ENCODE results near the gene KCNMB3.
"Not testable (repeated sequence)": the region's sequence is repeated elsewhere in the genome, so short reads cannot be mapped to it uniquely, and the experiment has no call there.

KCNMB3 gene

DNA sequence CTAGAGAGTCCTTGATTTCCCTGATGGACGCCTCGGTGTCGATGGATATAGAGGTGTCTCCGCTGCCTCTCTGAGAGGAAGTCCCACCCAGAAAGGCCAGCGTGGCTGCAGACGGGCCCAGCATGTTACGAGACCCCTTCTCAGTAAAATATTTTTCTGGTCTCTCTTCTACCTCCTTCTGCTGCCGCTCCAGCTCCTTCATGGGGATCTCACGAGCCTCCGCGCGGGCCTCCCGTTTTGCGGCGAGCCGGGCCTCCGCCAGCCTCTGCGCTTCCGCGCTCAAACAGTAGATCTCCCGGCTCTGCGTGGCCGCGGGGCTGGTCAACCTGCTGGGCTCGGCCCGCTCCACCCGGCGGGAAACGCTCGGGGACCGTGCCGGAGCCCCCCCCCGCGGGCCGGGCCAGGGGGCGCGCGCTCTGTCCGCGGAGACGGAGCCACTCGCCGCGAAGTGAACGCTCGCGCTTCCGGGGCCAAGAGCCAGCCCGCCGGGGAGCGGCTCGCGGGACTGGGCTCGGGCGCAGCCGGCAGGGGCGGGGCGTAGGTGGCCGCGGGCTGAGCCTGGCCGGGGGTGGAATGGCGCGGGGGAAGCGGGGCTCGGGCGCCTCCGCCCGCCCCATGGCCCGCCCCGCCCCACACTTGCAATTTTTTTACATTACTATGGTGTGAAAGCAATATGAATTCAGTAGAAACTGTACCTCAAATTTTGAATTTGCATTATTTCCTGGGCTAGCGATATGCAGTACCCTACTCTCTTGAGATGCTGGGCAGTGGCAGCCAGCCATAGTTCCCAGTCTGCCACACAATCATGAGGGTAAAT, 10.2 kb upstream of the KCNMB3 start:
- Histone ChIP-seq H3K4me1 (ENCODE audit: control insufficient read depth, insufficient read depth, low read length) (no peaks in the 10 kb centered on the region), H3K36me3 (ENCODE audit: control insufficient read depth, insufficient read depth, low read length) (no peaks in the 10 kb centered on the region), H3K27me3 (ENCODE audit: control insufficient read depth, insufficient read depth, low read length) (no peaks in the 10 kb centered on the region), H3K9ac (ENCODE audit: low read length) (peak overlapping the region; percentile 76), H3K4me3 (ENCODE audit: low read length) (peak overlapping the region; percentile 41), H3K9me3 (ENCODE audit: control insufficient read depth, low read length) (no peaks in the 10 kb centered on the region)

DNA sequence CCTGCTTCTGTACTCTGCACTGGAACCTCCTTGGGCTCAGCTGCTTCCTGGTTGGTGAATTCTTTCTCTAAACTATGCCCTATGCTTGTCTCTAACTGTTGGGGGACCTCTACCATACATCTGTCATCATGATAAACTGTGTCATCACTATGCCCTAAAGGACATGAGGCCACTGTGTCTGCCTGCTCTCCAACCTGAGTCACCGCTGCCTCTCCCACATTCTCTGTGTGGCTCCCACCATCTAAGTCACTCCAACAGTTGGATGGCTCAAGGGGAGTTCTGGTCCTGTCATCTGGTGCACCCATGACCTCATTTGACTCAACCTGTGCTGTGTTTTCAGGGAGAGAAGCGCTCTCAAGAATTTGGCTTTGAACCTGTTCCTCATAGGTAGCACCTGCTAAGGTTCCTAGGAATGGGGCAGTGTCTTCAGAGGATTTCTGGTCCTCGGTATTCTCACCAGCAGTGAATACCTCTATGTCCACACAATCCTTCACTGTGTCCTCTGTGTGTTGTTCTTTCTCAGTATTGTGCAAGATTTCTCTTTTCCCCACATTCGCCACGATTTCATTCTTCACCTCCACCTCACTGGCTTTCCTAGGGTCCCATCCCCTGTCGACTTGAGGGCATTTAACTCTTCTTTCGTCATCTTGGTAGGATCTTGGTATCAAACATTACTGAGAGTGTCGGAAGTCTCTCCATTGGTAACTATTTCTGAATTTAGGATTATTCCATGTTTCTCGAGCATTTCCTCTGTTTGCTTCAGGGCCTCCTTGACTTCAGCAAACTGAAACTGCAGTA, 9.2 kb upstream of the KCNMB3 start:
- not testable (repeated sequence) for H3K27me3 ChIP-seq (ENCODE audit: control insufficient read depth, insufficient read depth, low read length); H3K9ac ChIP-seq (ENCODE audit: low read length); H3K4me3 ChIP-seq (ENCODE audit: low read length); H3K4me1 ChIP-seq (ENCODE audit: control insufficient read depth, insufficient read depth, low read length); H3K9me3 ChIP-seq (ENCODE audit: control insufficient read depth, low read length); H3K36me3 ChIP-seq (ENCODE audit: control insufficient read depth, insufficient read depth, low read length)

GRCh38 chr3:179258820-179259219, 7.9 kb upstream of the KCNMB3 start:
- Histone ChIP-seq H3K4me1 (ENCODE audit: control insufficient read depth, insufficient read depth, low read length) (no peaks in the 10 kb centered on the region), H3K9ac (ENCODE audit: low read length) (no peak overlapping the region)

GRCh38 chr3:179257742-179258141, 6.8 kb upstream of the KCNMB3 start:
- not testable (repeated sequence) for H3K27me3 ChIP-seq (ENCODE audit: control insufficient read depth, insufficient read depth, low read length)

More at GRCh38 chr3:179258820-179259219, 7.9 kb upstream of the KCNMB3 start:
- Histone ChIP-seq H3K27me3 (ENCODE audit: control insufficient read depth, insufficient read depth, low read length) (no peaks in the 10 kb centered on the region), H3K36me3 (ENCODE audit: control insufficient read depth, insufficient read depth, low read length) (no peaks in the 10 kb centered on the region), H3K4me3 (ENCODE audit: low read length) (no peak overlapping the region), H3K9me3 (ENCODE audit: control insufficient read depth, low read length) (no peaks in the 10 kb centered on the region)

DNA sequence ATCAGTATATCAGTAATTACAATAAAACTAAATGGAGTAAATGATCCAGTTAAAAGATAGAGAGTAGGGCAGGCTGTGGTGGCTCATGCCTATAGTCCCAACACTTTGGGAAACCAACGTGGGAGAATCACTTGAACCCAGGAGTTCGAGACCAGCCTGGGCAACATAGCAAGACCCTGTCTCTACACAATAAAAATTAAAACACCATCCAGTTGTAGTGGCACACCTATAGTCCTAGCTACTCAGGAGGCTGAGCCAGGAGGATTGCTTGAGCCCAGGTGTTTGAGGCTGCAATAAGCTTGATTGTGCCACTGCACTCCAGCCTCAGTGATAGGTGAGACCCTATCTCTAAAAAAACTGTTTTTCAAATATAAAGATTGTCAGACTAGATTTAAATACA, 5.9 kb upstream of the KCNMB3 start:
- H3K4me3 ChIP-seq (ENCODE audit: low read length): no peak overlapping the region
- no peaks in the 10 kb centered on the region for H3K27me3 ChIP-seq (ENCODE audit: control insufficient read depth, insufficient read depth, low read length)
- H3K9me3 ChIP-seq (ENCODE audit: control insufficient read depth, low read length): no peaks in the 10 kb centered on the region
- no peak overlapping the region for H3K9ac ChIP-seq (ENCODE audit: low read length)
- no peaks in the 10 kb centered on the region for H3K4me1 ChIP-seq (ENCODE audit: control insufficient read depth, insufficient read depth, low read length)
- H3K36me3 ChIP-seq (ENCODE audit: control insufficient read depth, insufficient read depth, low read length): no peaks in the 10 kb centered on the region

More at GRCh38 chr3:179257742-179258141, 6.8 kb upstream of the KCNMB3 start:
- H3K9ac ChIP-seq (ENCODE audit: low read length); H3K4me1 ChIP-seq (ENCODE audit: control insufficient read depth, insufficient read depth, low read length); H3K36me3 ChIP-seq (ENCODE audit: control insufficient read depth, insufficient read depth, low read length); H3K4me3 ChIP-seq (ENCODE audit: low read length); H3K9me3 ChIP-seq (ENCODE audit: control insufficient read depth, low read length): not testable (repeated sequence)

DNA sequence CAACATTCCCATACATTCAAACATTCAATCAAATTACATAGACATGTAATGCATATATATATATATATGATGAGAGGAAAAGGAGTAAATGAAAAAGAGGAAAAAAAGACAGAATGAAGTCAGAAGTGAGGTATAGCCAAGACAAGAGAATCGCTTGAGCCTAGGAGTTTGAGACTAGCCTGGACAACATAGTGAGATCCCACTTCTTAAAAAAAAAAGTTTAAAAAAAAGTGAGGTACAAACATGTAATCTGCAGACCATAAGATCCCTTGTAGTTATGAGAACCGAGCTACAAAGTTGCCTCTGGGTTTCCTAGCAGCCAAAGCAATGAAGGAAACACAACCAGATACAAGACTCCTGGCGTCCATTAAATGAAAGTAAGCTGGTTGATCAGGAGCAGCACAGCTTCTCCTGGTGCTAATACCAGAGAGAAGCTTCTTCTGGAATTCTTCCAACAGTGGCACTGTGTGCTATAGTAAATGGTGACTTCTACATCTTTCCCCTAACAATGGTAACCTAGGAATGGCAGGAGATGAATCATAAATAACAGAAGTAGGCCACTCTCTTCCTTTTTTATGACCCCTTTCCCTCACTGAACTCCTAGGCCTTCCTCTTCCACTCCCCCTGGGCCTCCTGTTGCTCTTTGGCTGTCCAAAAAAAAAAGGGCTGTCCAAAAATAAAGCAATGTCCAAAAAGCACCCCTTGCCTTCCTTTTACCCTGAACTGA, 3.5 kb downstream of the KCNMB3 start:
- Histone ChIP-seq H3K9ac (ENCODE audit: low read length) (no peak overlapping the region), H3K27me3 (ENCODE audit: control insufficient read depth, insufficient read depth, low read length) (no peaks in the 10 kb centered on the region), H3K4me1 (ENCODE audit: control insufficient read depth, insufficient read depth, low read length) (no peaks in the 10 kb centered on the region), H3K36me3 (ENCODE audit: control insufficient read depth, insufficient read depth, low read length) (no peaks in the 10 kb centered on the region), H3K4me3 (ENCODE audit: low read length) (no peak overlapping the region), H3K9me3 (ENCODE audit: control insufficient read depth, low read length) (no peaks in the 10 kb centered on the region)

- Histone ChIP-seq H3K36me3 (ENCODE audit: control insufficient read depth, insufficient read depth, low read length) (no peaks in the 10 kb centered on the region), H3K9me3 (ENCODE audit: control insufficient read depth, low read length) (no peaks in the 10 kb centered on the region), H3K27me3 (ENCODE audit: control insufficient read depth, insufficient read depth, low read length) (no peaks in the 10 kb centered on the region), H3K4me3 (ENCODE audit: low read length) (no peak overlapping the region), H3K9ac (ENCODE audit: low read length) (no peak overlapping the region), H3K4me1 (ENCODE audit: control insufficient read depth, insufficient read depth, low read length) (no peaks in the 10 kb centered on the region)
Measured at GRCh38 chr3:179244878-179245277, 6.0 kb downstream of the KCNMB3 start.

- not testable (repeated sequence) for H3K4me1 ChIP-seq (ENCODE audit: control insufficient read depth, insufficient read depth, low read length); H3K27me3 ChIP-seq (ENCODE audit: control insufficient read depth, insufficient read depth, low read length); H3K36me3 ChIP-seq (ENCODE audit: control insufficient read depth, insufficient read depth, low read length); H3K9me3 ChIP-seq (ENCODE audit: control insufficient read depth, low read length); H3K9ac ChIP-seq (ENCODE audit: low read length); H3K4me3 ChIP-seq (ENCODE audit: low read length)
Measured at GRCh38 chr3:179242859-179243258, 8.1 kb downstream of the KCNMB3 start.

DNA sequence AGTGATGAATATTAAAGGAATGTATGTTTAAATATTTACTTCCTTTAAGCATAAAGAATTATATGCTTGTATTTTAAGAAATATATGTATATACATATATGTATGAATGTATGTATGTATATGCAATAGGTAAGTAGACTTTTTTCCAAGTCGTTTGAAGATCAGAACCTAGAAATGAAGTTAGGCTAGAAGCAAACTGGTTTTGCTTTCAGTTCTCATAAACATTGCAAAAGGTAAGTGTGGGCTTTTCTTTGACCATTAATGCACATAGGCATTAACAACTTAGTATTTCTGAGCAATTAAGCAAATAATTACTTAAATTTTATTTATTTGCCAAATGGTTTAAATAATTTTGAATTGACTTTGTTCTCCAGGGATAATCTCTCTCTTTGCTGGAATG, 10.6 kb downstream of the KCNMB3 start:
- not testable (repeated sequence) for H3K4me3 ChIP-seq (ENCODE audit: low read length); H3K4me1 ChIP-seq (ENCODE audit: control insufficient read depth, insufficient read depth, low read length); H3K9me3 ChIP-seq (ENCODE audit: control insufficient read depth, low read length); H3K9ac ChIP-seq (ENCODE audit: low read length); H3K27me3 ChIP-seq (ENCODE audit: control insufficient read depth, insufficient read depth, low read length); H3K36me3 ChIP-seq (ENCODE audit: control insufficient read depth, insufficient read depth, low read length)

DNA sequence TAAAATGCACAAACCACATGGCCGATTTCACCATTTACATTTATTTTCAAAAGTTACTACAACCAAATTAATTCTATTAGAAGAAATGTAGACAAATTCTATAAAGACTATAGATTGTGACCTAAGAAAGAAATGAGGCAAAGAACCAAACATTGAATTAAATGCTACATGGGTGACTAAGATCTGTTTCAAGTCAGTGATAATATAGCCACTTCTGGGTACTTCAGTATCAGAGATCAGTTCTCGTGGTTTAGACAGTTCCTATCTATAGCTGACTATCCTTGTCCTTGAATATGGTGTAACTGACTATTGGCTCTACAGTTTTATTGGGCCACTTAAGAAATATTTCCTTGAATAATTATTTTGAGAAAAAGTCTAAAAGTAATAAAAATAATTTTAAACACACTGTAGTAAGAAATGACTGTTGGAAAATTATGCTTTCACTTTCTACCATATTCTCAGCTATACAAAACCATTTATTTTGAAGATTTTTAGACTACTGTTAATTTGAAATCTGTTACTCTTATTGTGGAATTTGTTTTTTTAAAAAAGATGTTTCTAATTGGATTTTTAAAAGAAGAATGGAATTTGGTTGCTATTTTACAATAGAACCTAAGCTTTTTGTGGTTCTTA, 14.1 kb downstream of the KCNMB3 start:
- Histone ChIP-seq H3K4me1 (ENCODE audit: control insufficient read depth, insufficient read depth, low read length) (no peaks in the 10 kb centered on the region), H3K4me3 (ENCODE audit: low read length) (no peak overlapping the region), H3K9me3 (ENCODE audit: control insufficient read depth, low read length) (no peaks in the 10 kb centered on the region), H3K36me3 (ENCODE audit: control insufficient read depth, insufficient read depth, low read length) (no peaks in the 10 kb centered on the region), H3K27me3 (ENCODE audit: control insufficient read depth, insufficient read depth, low read length) (no peaks in the 10 kb centered on the region), H3K9ac (ENCODE audit: low read length) (no peak overlapping the region)

GRCh38 chr3:179234199-179234598, 16.7 kb downstream of the KCNMB3 start:
- Histone ChIP-seq H3K36me3 (ENCODE audit: control insufficient read depth, insufficient read depth, low read length) (no peaks in the 10 kb centered on the region), H3K4me1 (ENCODE audit: control insufficient read depth, insufficient read depth, low read length) (no peaks in the 10 kb centered on the region), H3K9ac (ENCODE audit: low read length) (no peak overlapping the region), H3K27me3 (ENCODE audit: control insufficient read depth, insufficient read depth, low read length) (no peaks in the 10 kb centered on the region), H3K9me3 (ENCODE audit: control insufficient read depth, low read length) (no peaks in the 10 kb centered on the region), H3K4me3 (ENCODE audit: low read length) (no peak overlapping the region)

Data from mucosa of stomach (tissue), 1 donor.